ENCODE results near the gene FOXP4. TPM values are rescaled to one million over a fixed set of nuclear protein-coding genes. Genes with fewer than 3 reads are reported as not detected.

Gene FOXP4
- total RNA-seq, 1 experiment from 2014 or later, result 26.0 TPM

DNA sequence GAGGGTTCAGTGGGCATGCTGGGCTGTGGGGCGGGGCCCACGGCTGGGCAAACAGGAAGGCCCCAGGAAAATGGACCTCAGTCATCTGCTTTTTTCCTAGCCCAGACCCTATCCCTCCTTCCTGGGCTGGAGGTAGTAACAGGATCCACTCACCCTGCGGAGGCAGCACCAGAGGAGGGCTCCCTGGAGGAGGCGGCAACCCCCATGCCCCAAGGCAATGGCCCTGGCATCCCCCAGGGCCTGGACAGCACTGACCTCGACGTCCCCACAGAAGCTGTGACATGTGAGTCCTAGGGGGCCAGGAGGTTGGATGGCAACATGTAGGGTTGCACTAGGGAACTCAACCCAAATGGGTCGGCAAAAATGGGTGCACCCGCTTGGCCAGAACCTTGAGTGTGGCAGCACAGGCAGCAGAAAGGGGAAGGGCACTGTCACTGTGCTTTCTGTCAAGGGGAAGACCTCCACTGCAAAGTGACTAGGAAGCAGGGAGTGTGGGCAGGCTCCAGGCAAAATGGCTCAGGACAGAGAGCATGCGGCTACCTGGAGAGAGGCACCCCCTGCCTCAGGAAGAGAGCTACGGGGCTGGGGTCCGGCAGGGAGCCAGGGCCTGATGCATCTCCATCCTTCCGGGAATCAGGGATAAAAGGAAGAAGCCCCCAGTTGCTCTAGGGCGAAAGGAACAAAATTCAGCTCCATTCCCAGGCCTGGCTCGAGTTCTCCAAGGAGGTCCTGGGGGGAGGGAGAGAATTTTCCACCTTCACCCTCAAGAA, 100.0 kb downstream of the FOXP4 start:
- ChIA-PET CTCF (no interaction called here), POLR2A (ENCODE audit: unreplicated experiment) (no interaction called here)
- Histone ChIP-seq H3K27ac (no peak overlapping the region), H3K36me3 (ENCODE audit: low read depth) (no peaks in the 10 kb centered on the region), H3K9me2 (ENCODE audit: insufficient read depth) (no peaks in the 10 kb centered on the region), H3K9me3 (ENCODE audit: insufficient read depth, low read depth) (no peaks in the 10 kb centered on the region), H3K79me2 (ENCODE audit: low read depth) (no peaks in the 10 kb centered on the region), H3K4me2 (no peak overlapping the region), H4K20me1 (ENCODE audit: insufficient read depth) (no peaks in the 10 kb centered on the region), H3K27me3 (ENCODE audit: insufficient read depth, low read depth) (no peaks in the 10 kb centered on the region), H2AFZ (no peak overlapping the region), H3K4me3 (no peak overlapping the region), H3K4me1 (replicated peaks; ENCODE audit: insufficient read depth) (no peaks in the 10 kb centered on the region), H3F3A (ENCODE audit: insufficient read depth, low read depth) (no peaks in the 10 kb centered on the region)
- TF ChIP-seq, protein P1, sequence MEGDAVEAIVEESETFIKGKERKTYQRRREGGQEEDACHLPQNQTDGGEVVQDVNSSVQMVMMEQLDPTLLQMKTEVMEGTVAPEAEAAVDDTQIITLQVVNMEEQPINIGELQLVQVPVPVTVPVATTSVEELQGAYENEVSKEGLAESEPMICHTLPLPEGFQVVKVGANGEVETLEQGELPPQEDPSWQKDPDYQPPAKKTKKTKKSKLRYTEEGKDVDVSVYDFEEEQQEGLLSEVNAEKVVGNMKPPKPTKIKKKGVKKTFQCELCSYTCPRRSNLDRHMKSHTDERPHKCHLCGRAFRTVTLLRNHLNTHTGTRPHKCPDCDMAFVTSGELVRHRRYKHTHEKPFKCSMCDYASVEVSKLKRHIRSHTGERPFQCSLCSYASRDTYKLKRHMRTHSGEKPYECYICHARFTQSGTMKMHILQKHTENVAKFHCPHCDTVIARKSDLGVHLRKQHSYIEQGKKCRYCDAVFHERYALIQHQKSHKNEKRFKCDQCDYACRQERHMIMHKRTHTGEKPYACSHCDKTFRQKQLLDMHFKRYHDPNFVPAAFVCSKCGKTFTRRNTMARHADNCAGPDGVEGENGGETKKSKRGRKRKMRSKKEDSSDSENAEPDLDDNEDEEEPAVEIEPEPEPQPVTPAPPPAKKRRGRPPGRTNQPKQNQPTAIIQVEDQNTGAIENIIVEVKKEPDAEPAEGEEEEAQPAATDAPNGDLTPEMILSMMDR (conservative IDR thresholded peaks at IDR 0.05), result no peak
- TF ChIP-seq EZH2 (IDR thresholded peaks at IDR 0.05; ENCODE audit: low read depth), result no peak
- no TSS peak for BruUV-seq (replicated peaks)
- intact Hi-C loops (cut with micrococcal nuclease; ENCODE audit: unreplicated experiment), result no loop called here
- DNase-seq, result no peak

DNA sequence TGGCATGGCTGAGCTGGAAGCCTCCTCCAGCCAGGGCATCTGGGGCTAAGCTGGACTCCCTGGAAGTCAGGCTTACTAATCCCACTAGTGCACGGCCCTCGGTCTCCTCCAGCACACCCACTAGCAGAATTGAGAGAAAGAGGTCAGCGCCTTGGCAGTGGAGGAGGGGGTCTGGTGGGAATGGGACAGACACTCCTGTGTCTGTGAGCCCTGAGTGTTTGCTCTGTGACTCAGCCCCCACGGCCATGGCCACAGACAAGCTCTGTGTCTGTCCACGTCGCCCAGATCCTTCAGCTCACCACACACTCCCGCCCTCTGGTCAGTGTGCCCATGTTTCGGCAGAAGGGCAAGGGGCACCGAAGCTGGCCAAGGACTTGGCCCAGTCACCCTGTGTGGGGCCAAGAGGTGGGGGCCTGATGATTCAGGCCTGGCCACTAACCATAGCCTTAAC, 100.9 kb downstream of the FOXP4 start:
- ChIA-PET POLR2A (ENCODE audit: unreplicated experiment) (no interaction called here), CTCF (no interaction called here)
- no peaks in the 10 kb centered on the region for H3K79me2 ChIP-seq (ENCODE audit: low read depth)
- no peaks in the 10 kb centered on the region for H3K9me3 ChIP-seq (ENCODE audit: insufficient read depth, low read depth)
- no peak overlapping the region for H3K27ac ChIP-seq
- intact Hi-C loops (cut with micrococcal nuclease; ENCODE audit: unreplicated experiment), result no loop called here
- no peaks in the 10 kb centered on the region; the same call in 1 of the 2 replicates for H3F3A ChIP-seq (ENCODE audit: insufficient read depth, low read depth)
- H2AFZ ChIP-seq, result no peak overlapping the region
- no peak overlapping the region for H3K4me2 ChIP-seq
- no TSS peak for BruUV-seq (replicated peaks)
- no peaks in the 10 kb centered on the region for H3K9me2 ChIP-seq (ENCODE audit: insufficient read depth)
- no peak overlapping the region for H3K4me3 ChIP-seq
- DNase-seq, result no peak
- no peaks in the 10 kb centered on the region for H3K36me3 ChIP-seq (ENCODE audit: low read depth)
- no peaks in the 10 kb centered on the region for H3K4me1 ChIP-seq (replicated peaks; ENCODE audit: insufficient read depth)
- TF ChIP-seq, protein P1 (conservative IDR thresholded peaks at IDR 0.05), result no peak
- no peak for TF ChIP-seq EZH2 (IDR thresholded peaks at IDR 0.05; ENCODE audit: low read depth)
- no peaks in the 10 kb centered on the region for H3K27me3 ChIP-seq (ENCODE audit: insufficient read depth, low read depth)
- no peaks in the 10 kb centered on the region for H4K20me1 ChIP-seq (ENCODE audit: insufficient read depth)

DNA sequence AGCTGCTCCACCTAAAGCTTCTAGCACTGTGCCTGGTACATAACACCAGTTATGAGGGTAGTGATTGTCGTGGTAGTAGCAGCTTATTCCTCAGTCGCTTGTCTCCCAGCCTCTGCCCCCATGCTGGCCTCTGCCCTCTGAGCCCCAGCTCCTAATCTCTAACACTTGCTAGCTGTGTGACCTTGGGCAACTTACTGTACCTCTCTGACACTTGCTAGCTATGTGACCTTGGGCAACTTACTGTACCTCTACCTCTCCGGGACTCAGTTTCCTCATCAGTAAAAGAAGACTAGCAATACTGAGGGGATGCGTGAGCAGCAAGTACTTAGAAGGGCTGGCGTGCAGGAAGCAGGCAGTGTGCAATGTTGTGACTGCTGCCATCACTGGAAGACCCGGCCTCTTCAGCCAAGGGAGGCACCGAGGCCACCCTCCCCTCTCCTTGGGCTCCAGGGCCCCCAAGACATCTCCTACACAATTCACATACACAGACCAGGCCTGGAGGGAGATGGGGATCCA, 101.9 kb downstream of the FOXP4 start:
- POLR2A ChIA-PET (ENCODE audit: unreplicated experiment), result no interaction called here
- no peak overlapping the region for H3K27ac ChIP-seq
- CTCF ChIA-PET, result no interaction called here
- H3K4me1 ChIP-seq (replicated peaks; ENCODE audit: insufficient read depth), result 0 out of 2 replicates have a peak, but pooled peaks cover 4% of the 10 kb centered on the region
- TF ChIP-seq EZH2 (IDR thresholded peaks at IDR 0.05; ENCODE audit: low read depth), result no peak
- TF ChIP-seq, protein P1 (conservative IDR thresholded peaks at IDR 0.05), result no peak
- H4K20me1 ChIP-seq (ENCODE audit: insufficient read depth), result no peaks in the 10 kb centered on the region
- H3K4me2 ChIP-seq, result no peak overlapping the region
- no peaks in the 10 kb centered on the region for H3K9me2 ChIP-seq (ENCODE audit: insufficient read depth)
- H3K36me3 ChIP-seq (ENCODE audit: low read depth), result no peaks in the 10 kb centered on the region
- BruUV-seq (replicated peaks), result no TSS peak
- DNase-seq, result no peak
- H3K27me3 ChIP-seq (ENCODE audit: insufficient read depth, low read depth), result no peaks in the 10 kb centered on the region
- no peaks in the 10 kb centered on the region for H3K79me2 ChIP-seq (ENCODE audit: low read depth)
- H3K9me3 ChIP-seq (ENCODE audit: insufficient read depth, low read depth), result no peaks in the 10 kb centered on the region
- no peak overlapping the region for H3K4me3 ChIP-seq
- intact Hi-C loops (cut with micrococcal nuclease; ENCODE audit: unreplicated experiment), result no loop called here
- no peak overlapping the region for H2AFZ ChIP-seq
- H3F3A ChIP-seq (ENCODE audit: insufficient read depth, low read depth), result peaks cover 7% of the 10 kb centered on the region; the same call in 1 of the 2 replicates
